Measurements from ENCODE around the gene CD74. TPM values are rescaled to one million over a fixed set of nuclear protein-coding genes. Genes with fewer than 3 reads are reported as not detected.

The CD74 gene
- total RNA-seq, 3 donors from 2014 or later (not counting 1 experiment from before 2014, with no cell fraction given): 550 to 913 (median 748) TPM

DNA sequence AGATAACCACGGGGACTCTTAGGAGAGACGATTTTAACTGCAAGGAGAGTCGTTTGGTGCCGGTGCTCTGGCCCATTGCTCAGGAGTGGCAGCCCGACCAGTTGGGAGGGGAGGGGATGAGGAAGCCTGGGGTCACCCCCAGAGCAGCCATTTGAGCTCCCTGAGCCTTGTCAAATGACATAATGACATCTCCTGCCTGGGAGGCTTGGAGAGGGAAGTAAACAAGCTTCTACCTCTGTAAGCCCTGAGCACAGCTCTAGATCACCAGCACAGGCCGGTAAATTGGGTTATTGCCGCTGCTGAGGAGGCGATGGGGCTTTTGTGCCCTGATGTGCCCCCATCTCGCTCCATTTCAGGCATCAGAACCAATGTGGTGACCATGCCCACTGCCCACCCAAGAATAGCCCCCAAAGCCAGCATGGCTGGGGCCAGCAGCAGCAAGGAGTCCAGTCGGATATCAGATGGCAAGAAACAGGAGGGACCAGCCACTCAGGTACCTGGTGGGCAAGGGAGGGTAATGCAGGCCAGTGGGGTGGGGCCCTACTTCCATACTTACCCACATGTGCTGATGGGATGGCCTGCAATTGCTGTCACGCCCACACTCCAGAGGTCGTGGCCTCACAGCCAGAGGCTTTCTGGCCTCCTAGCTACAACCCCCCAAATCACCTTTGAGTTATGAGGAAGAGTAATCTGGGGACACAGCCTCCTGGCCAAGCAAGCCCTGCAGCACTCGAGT is 23.0 kb downstream of the CD74 start:
- WGBS (ENCODE audit: insufficient coverage): 93% methylated on average over 13 of the region's 13 CpGs
- Histone ChIP-seq H3K27me3 (ENCODE audit: control insufficient read depth, insufficient read depth, low read length) (no peaks in the 10 kb centered on the region), H3K27ac (ENCODE audit: low read length) (no peak overlapping the region), H3K36me3 (ENCODE audit: control insufficient read depth, insufficient read depth, low read length) (peaks cover 82% of the 10 kb centered on the region), H3K9me3 (ENCODE audit: control insufficient read depth, insufficient read depth, low read length) (no peaks in the 10 kb centered on the region), H3K4me3 (ENCODE audit: low read length) (no peak overlapping the region), H3K4me1 (ENCODE audit: control insufficient read depth, insufficient read depth, low read length) (no peaks in the 10 kb centered on the region)
- intact Hi-C loops (cut with micrococcal nuclease): no loop called here
- no peak overlapping the region for H3K27ac Mint-ChIP-seq
- ATAC-seq (no peak), DNase-seq (no peak)
- no peak overlapping the region for H3K4me3 Mint-ChIP-seq
- no peaks in the 10 kb centered on the region for H3K9me3 Mint-ChIP-seq
- TF ChIP-seq, protein P1, sequence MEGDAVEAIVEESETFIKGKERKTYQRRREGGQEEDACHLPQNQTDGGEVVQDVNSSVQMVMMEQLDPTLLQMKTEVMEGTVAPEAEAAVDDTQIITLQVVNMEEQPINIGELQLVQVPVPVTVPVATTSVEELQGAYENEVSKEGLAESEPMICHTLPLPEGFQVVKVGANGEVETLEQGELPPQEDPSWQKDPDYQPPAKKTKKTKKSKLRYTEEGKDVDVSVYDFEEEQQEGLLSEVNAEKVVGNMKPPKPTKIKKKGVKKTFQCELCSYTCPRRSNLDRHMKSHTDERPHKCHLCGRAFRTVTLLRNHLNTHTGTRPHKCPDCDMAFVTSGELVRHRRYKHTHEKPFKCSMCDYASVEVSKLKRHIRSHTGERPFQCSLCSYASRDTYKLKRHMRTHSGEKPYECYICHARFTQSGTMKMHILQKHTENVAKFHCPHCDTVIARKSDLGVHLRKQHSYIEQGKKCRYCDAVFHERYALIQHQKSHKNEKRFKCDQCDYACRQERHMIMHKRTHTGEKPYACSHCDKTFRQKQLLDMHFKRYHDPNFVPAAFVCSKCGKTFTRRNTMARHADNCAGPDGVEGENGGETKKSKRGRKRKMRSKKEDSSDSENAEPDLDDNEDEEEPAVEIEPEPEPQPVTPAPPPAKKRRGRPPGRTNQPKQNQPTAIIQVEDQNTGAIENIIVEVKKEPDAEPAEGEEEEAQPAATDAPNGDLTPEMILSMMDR (IDR thresholded peaks at IDR 0.05): no peak
- no peaks in the 10 kb centered on the region for H3K27me3 Mint-ChIP-seq (ENCODE audit: low read depth in 2 of 2)
- H3K36me3 Mint-ChIP-seq: no peaks in the 10 kb centered on the region
- no peaks in the 10 kb centered on the region for H3K4me1 Mint-ChIP-seq

DNA sequence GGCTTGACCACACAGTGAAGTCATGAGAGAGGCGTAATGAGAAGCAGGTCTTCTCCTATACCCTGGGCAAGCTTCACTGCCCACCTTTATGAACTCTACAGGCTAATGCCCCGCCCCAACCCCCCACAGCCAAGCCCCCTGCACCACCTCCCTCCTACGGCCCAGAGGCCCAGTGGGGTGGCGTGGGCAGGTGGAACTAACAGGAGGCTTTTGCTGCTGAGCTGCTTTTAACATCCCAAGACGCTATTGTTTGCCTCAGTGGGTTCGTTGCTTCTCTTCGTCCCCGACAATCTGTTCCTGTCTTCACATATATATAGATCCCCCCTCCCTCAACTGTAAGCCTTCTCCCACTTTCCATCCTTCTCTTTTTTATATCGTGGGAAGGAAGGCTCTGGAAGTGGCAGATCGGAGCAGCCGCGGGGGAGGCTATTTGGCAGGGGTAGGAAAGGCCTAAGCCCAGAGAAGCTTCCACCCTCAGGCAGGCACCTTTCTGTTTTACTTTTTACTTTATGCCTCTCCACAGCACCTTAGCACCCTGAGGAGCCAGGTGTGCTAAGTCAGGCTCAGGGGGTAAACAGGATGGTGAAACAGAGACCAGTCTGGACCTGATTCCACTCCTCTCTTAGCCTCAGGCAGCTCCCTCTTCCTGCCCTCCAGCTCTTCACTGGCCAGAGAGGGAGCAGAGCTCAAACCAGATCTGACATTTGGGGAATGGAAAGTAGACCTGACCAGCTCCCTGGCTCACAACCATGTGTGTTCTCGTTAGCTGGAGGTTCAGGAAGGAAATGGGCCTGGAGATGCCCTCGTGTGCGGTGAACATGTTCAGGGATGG is 26.5 kb downstream of the CD74 start:
- Mint-ChIP-seq H3K4me1 (no peaks in the 10 kb centered on the region), H3K27me3 (ENCODE audit: low read depth in 2 of 2) (no peaks in the 10 kb centered on the region), H3K27ac (peak overlapping the region in 1 of 2 donors; percentile 18), H3K36me3 (peaks cover 8% of the 10 kb centered on the region), H3K9me3 (no peaks in the 10 kb centered on the region), H3K4me3 (no peak overlapping the region)
- TF ChIP-seq, protein P1 (IDR thresholded peaks at IDR 0.05): no peak
- intact Hi-C loops (cut with micrococcal nuclease): no loop called here
- no peaks in the 10 kb centered on the region for H3K9me3 ChIP-seq (ENCODE audit: control insufficient read depth, insufficient read depth, low read length)
- 81% methylated on average over 11 of the region's 15 CpGs for WGBS (ENCODE audit: insufficient coverage)
- no peak overlapping the region for H3K4me3 ChIP-seq (ENCODE audit: low read length)
- no peaks in the 10 kb centered on the region for H3K27me3 ChIP-seq (ENCODE audit: control insufficient read depth, insufficient read depth, low read length)
- no peak for ATAC-seq
- no peaks in the 10 kb centered on the region for H3K4me1 ChIP-seq (ENCODE audit: control insufficient read depth, insufficient read depth, low read length)
- no peak for DNase-seq
- H3K36me3 ChIP-seq (ENCODE audit: control insufficient read depth, insufficient read depth, low read length): peaks cover 82% of the 10 kb centered on the region
- H3K27ac ChIP-seq (ENCODE audit: low read length): no peak overlapping the region

DNA sequence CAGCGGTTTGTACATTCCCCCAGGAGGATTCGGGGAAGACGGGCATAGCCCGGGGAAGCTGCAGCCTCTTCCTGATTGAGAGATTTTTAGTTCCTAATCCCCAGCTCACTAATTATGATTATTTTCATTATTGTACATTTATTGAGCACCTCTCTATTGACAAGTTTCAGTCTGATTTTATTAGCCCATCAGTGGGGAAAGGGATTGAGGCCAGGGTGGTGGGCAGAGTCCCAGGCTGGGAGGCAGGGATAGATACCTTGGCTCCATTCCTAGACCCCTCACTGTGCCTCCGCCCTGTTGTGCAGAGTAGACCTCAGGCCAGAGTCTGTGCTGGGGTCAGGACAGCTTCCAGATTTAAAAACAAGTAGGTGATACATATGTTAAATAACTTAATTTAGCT is 28.0 kb downstream of the CD74 start:
- intact Hi-C loops (cut with micrococcal nuclease): no loop called here
- H3K27ac Mint-ChIP-seq: no peak overlapping the region

More for the DNA sequence above, 28.0 kb downstream of the CD74 start:
- no peaks in the 10 kb centered on the region for H3K27me3 Mint-ChIP-seq (ENCODE audit: low read depth in 2 of 2)
- H3K9me3 Mint-ChIP-seq: no peaks in the 10 kb centered on the region
- Histone ChIP-seq H3K4me1 (ENCODE audit: control insufficient read depth, insufficient read depth, low read length) (no peaks in the 10 kb centered on the region), H3K27ac (ENCODE audit: low read length) (no peak overlapping the region), H3K27me3 (ENCODE audit: control insufficient read depth, insufficient read depth, low read length) (no peaks in the 10 kb centered on the region), H3K4me3 (ENCODE audit: low read length) (no peak overlapping the region), H3K36me3 (ENCODE audit: control insufficient read depth, insufficient read depth, low read length) (peaks cover 79% of the 10 kb centered on the region), H3K9me3 (ENCODE audit: control insufficient read depth, insufficient read depth, low read length) (no peaks in the 10 kb centered on the region)
- H3K4me3 Mint-ChIP-seq: no peak overlapping the region
- no peaks in the 10 kb centered on the region for H3K4me1 Mint-ChIP-seq
- peaks cover 8% of the 10 kb centered on the region for H3K36me3 Mint-ChIP-seq
- DNase-seq (no peak), ATAC-seq (no peak)
- TF ChIP-seq, protein P1 (IDR thresholded peaks at IDR 0.05): no peak
- 97% methylated on average over 5 of the region's 5 CpGs for WGBS (ENCODE audit: insufficient coverage)
